HG02943 (cell line): ENCODE measurements around the gene TMEM266.

Source experiments
- ATAC-seq: cut with Tn5 transposase; IDR thresholded peaks from one replicate; pipeline ENCODE4 v1.9.1; 2021; ENCODE audit warnings: mild to moderate bottlenecking, low read depth, moderate library complexity; ENCODE audit not compliant: unreplicated experiment

Gene TMEM266

DNA sequence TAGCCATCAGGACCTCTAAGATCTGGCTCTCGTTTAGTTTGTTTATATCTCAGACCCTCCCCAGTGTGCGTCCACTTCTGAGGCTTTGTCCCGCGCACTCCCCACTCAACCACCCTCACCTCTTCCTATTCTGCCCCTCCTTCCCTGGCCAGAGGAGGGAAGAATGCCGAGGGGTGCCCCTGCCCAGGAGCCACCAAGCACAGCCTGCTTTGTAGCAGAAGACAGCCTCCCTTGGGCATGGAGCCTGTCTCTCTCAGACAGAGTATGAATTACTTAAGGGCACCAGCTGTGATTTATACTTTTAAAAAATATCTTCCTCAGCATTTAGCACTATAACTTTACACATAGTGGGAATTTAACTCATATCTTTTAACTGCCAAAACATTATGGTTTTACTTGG, 6.0 kb downstream of the TMEM266 start:
- no peak for ATAC-seq

DNA sequence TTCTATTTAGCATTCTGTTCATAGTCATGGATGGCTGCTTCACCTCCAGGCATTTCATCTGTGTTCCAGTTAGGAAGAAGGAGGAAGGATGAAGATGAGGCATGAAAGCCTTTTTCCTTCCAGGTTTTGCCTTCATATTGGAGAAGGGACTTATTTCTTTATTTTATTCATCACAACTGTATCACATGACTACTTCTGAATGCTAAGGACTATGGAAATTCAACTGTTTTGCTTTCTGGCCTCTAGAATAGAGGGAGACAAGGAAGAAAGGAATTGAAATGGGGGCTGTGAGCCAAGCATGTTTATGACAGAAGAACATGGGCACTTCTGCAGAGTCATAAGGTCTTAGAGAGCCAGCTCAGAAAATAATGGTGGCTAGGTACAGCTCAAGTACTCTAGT, 10.4 kb downstream of the TMEM266 start:
- ATAC-seq, result no peak

DNA sequence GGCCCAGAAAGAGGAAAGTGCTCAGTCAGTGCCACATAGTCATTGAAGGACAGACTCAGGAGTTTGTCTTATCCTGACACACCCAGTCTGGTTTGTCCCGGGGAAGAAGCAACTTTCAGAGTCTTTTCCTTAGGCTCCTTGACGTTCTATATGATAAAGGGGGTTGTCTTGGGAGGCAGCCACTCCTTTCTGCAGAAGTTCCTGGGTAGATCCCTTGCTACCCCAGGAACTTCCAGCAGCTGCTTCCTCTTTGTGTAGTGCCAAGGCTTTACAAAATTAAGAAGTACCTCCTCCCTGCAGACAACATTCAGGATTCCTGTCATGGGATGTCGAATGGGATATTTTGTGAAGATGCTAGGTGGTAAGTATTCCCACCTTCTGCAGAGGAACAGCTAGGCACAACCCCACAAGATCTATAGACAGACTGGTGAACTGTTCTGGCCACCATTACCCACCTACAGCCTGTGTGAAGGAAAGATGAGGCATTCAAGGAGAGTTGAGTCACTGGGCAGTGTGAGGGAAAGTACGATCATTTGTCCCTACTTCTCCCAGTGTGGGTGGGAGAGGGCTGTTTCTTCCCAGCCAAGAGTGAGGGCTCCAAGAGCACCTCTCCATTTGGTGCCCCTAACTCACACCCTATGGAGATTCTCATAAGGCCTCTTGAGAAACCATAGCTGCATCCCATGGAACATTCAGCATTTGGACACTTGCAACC, 11.3 kb downstream of the TMEM266 start:
- no peak for ATAC-seq

DNA sequence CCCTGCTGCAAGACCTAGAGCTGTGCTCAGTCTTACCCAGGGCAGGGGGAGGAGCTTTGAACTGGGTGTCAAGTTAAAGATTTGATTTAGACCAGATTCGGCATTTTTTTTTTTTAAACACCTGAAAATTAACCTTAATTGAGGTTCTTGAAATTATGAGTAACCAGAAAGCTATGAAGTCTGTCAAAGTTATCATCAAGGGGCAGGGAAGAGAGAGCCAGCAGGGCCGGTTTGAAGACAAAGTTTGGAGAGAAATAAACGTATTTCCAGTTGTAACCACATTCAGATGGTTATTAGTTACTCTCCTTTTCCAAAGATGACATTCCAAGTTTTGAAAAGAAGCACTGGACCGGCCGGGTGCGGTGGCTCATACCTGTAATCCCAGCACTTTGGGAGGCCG, 12.0 kb downstream of the TMEM266 start:
- ATAC-seq, result no peak

DNA sequence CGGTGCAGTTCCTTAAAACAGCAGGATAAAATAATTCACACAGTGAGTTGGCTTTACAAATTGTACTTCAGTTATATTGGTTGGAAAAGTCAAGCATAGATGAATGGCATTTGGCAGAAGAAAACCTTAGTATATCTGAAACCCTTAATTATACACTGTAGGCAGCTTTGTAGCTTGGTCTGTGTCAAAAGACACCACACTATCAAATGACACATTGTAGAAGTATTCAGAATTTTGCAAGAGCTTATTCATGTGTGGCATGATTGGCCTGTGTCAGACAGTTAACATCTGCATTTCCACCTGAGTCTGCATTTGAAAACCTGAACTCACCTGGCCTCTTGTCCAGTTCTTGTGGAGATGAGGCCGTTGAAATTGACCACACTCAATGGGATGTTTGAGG, 13.8 kb downstream of the TMEM266 start:
- no peak for ATAC-seq

DNA sequence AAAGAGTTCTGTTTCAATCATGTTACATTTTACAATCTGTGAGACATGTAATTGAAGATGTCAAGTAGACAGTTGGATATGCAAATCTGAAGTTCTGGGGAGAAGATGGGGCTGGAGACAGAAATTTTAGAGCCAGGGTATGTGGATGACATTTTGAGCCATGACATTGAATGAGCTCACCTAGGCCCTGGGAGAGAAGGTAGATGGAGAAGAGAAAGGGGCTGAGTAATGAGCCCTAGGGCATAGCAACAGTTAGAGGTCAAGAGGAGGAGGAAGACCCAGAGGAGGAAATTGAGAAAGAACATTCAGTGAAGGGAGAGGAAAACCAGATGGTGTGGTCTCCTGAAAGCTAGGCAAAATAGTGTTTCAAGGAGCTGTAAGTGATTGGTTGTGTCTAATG, 15.3 kb downstream of the TMEM266 start:
- no peak for ATAC-seq

DNA sequence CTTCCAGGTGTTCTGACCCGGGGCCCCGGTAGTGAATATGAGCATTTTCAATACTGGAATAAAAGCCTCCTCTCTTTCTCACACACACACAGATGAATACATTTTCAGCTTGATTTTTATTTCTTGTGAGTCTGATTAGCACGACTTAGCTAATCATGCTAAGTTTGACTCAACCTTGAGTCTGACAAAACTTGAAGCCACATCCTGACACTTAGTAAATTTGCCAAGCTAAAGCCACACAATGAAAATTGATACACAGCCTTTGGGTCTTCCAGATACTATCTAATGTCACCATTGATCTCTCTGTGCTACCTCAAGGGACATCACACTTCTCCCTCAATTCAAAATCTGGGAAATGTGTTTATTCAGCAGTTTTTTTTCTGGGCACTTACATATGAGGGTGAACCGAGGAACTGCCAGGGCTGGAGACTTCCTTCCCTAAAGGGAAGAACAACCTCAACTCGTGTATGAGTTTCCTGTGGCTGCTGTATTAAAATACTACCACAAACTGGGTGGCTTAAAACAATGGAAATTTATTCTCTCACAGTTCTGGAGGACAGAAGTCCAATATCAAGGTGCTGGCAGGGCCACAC, 18.6 kb downstream of the TMEM266 start:
- no peak for ATAC-seq

DNA sequence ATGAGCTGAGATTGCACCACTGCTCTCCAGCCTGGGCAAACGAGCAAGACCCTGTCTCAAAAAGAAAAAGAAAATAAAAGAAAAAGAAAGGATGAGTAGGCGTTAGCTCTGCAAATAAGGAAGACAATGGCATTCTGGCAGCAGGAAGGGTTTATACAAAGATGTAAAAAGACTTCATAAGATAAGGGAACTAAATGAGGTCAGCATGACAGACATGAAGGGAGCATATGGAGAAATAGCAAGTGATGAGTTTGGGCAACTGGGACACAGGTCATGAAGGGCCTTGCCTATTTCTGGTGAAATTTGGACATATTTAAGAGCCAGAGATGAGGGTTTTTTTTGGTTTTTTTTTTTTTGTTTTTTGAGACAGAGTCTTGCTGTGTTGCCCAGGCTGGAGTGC, 24.5 kb downstream of the TMEM266 start:
- no peak for ATAC-seq

DNA sequence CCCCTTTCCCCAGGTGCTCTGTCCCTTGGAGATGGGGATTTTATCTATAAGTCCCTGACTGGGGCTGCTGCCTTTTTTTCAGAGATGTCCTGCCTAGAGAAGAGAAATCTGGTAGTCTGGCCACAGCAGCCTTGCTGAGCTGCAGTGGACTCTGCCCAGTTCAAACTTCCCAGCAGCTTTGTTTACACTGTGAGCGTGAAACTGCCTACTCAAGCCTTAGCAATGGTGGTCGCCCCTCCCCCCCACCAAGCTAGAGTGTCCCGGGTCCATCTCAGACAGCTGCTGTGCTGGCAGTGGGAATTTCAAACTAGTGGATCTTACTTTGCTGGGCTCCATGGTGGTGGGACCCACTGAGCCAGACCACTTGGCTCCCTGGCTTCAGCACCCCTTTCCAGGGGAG, 38.9 kb downstream of the TMEM266 start:
- ATAC-seq, result no peak

DNA sequence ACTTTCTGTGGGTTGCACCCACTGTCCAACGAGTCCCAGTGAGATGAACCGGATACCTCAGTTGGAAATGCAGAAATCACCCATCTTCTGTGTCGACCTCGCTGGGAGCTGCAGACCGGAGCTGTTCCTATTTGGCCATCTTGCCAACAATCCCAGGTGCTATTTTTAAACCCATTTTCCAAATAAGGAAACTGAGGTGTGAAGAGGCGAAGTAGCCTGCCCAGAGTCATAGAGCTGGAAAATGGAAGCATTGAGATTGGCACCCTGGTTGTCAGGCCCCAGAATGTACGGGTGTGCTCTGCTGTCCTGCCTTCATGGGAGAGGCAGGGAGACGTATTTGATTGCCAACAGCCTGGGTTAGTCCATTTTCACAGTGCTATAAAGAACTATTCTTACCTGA, 39.6 kb downstream of the TMEM266 start:
- no peak for ATAC-seq

DNA sequence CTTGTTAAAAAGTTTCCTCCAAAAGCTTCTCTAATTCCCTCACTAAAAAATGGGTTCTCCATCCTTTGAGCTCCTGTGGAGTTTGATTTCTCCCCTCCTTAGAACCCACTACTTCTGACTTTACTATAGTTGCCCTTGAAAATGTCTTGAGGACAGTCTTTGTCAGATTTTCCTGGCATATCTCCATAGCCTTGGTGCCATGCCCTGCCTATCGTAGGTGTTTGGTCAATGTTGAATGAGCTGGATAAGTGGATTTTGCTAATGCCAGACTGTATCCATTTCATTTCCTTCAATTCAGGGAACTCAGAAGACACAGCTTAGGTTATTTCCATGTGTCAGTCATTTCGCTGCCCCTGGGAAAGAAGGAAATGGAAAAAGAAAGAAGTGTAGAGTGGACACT, 40.6 kb downstream of the TMEM266 start:
- ATAC-seq, result no peak

DNA sequence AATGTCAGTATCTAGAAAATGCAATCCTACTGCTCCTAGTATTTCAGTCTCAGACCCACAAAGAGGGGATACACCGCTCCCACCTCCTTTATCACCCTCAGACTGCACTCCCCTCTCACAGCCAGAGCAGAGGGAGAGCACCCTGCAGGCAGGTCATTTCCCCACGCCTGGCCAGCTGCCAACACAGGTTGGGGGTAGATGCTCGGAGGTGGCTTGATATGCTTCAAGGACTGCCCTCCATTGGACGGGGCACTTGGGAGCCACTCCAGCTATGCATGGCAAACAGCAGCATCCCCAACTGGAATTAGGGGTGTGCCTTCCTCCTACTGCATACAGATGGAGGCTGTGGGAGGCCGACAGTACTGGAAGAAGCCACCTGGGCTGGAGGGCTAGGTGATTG, 41.9 kb downstream of the TMEM266 start:
- ATAC-seq, result no peak

DNA sequence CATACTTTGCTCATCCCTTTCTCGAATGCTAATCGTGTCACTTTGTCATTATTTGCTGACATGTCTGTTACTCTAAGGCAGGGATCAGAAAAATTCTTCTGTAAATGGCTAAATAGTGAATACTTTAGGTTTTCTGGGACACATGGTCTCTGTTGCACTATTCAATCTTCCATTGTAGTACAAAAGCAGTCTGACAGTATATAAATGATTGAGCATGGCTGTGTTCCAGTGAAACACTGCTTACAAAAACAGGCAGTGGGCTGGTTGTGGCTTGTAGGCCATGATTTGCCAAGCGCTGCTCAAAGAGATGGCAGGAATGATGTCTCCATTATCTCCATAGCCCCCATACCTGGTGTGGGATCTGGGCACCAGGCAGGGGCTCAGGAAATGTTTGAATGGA, 45.6 kb downstream of the TMEM266 start:
- ATAC-seq, result no peak

DNA sequence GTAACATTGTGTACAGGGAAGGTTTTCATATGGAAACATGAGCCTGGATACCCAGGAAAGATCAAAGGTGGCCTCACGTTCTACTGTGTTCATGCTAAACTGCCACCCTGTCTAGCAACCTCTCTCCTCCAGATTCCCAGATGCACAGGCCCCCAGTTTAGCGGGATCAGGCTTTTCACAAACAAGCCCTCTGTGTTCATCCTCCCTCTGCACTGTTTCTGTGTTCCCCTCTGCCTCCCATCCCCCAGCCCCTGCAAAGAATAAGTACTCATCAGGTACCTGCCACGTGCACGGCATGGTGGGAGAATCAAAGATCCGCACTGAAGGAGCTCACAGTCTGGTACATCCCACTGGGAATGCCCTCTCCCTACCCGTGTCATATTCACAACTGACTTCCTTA, 46.1 kb downstream of the TMEM266 start:
- ATAC-seq, result no peak

DNA sequence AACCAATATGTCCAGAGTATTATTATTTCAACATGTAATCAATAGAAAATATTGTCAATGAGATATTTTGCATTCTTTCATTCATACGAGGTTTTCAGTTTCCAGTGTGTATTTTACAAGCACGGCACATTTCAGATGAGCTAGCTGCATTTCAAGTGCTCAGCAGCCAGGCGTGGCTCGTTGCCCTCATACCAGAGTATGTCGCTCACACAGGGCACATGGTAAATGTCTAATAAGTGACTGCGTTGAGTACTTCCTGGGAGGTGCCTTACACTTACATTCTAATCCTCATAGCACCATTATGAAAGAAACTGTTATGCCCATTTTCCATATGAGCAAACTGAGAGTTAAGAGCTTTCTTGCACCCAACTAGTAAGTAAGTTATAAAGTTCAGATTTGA, 47.4 kb downstream of the TMEM266 start:
- no peak for ATAC-seq

DNA sequence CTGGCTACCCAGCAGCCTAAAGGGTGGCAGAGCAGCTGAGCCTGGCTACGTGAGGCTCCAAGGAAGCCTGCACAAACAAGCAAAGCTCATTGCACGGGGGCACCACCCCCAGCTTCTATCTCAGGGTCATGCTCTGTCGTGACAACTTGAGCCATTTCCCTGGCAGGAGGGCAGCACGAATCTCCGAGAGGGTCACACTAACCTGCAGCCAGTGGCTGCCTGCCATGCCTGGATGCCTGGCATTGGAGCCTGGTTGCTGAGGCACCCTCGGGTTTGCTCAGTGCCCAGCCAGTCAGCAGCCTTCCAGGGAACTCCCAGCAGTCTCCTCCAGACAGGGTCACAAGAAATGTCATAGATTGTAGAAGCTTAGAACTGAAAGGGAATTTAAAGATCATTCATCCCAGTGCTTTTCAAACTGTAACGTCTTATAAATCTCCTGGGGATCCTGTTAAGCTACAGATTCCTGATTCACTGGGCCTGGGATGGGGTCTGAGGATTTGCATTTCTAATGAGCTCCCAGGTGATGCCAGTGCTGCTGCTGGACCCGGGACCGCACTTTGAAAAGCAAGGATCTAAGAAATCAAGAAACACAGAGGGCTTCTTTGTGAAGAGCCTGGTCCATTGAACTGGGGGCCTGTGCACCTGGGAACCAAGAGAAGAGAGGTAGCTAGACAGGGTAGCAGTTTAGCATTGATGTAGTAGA, 48.4 kb downstream of the TMEM266 start:
- no peak for ATAC-seq

DNA sequence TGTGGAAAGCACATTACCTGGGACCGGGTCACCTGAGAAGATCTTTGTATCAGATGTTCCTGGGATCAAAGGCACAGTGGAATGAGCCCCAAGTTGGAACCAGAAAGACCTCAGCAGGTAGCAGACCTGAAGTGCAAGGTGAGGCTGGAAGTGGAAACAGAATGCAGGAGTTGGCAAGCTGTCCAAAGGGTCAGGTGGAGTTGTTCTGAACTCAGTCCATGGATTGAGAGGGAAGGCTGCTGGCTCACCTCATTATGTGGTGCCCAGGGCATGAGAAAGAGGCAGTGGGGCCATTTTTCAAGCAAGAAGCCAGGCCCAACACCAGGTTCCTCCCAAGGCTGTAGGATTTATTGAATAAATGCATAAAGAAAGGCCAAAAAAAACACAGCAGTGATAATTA, 49.3 kb downstream of the TMEM266 start:
- ATAC-seq, result no peak

DNA sequence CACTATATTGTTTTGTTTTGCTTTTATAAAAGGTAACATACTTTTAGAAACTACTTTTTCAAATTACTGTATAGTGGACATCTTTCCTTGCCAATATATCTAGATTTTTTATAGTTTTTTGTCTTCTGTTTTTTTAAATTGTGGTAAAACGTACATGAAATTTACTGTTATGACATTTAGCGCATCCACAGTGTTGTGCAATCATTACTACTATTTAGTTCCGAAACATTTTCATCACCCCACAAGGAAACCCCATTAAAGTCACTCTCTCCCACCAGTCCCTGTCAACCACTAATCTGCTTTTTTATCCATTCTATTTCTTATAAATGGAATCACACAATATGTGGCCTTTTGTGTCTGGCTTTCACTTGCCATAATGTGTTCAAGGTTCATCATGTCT, 54.8 kb downstream of the TMEM266 start:
- ATAC-seq, result no peak

DNA sequence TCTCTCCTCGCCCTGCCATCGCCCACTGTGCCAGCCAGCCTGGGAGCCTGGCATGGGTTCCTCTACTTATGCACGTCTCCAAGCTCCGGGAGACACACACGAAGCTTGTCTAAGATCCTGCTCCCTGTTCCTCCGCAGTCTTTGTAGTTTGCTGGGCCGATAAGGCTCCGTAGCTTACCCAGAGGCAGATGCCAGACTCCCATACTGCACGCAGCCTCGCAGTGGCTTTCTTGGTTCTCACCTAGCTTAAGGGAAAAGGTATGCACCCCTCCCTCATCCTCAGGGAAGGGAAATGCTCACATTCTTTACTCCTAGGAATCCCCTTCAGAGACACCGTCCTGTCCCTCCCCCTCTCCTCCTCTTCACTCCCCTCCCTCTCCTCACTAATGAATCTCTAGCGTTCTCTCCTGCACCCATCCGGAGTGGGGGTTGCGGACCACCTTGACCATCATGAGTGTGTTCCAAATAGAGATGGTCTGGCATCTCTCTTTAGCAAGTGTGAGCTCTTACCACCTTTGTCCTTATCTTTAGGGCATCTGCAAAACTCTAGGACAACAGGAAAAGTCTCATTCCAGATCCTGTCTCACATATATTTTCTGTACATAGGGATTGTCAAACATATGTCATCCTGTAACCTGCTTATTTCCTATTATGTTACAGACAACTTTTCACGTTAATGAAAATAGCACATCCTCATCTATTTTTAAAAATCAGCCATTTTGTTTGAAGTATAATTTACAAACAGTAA, 56.5 kb downstream of the TMEM266 start:
- ATAC-seq, result no peak

DNA sequence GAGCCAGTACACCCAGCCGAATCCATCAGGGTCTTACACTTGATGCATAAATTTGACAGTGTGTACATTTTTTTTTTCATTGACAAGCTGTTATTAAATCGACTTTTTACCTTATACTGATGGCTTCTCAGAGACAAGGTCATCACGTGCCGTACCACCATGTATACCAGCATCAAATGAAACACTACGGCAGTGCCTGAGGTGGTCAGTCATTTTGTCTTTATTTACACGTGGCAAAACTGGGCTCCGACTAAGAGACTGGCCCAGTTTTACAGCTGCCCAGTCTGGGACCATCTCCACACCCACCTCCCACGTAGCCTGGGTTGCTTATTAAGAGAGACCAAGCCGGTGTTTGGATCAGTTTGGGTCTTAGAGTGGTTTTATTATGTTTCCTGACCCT, 57.4 kb downstream of the TMEM266 start:
- no peak for ATAC-seq

DNA sequence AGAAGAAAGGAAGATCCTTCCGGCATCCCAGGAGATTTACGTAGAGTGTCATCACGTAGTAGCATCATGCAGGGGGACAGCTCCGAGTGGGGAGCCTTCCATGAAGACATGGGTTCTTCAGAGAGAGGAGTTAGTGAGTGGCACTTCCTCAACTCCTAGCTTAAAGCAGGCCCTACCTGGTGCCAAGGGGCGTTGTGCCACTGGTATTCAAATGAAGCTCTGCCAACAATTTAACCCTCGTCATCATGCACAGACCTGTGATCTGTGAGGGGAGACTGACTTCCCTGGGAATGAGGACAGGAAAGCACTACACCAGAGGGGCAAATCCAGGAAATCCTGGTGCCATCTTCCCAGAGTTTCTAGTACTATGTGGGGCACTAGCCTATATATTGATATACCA, 59.0 kb downstream of the TMEM266 start:
- ATAC-seq, result no peak
